PFSK-1 (cell line): Measurements from ENCODE around the gene DAG1.

ENCODE experiments used
- FOXP2 ChIP-seq: optimal IDR thresholded peaks from 2 replicates; pipeline ENCODE3; 2011; ENCODE audit warnings: borderline replicate concordance, control low read depth, inconsistent platforms; ENCODE audit not compliant: insufficient read depth; ENCODE audit errors: extremely low read length, extremely low read depth
- POLR2AphosphoS5 ChIP-seq: IDR thresholded peaks from 2 replicates; pipeline ENCODE4 v1.6.1; 2012; ENCODE audit warnings: low read depth, mild to moderate bottlenecking, control low read depth, low read length, moderate library complexity
- REST ChIP-seq, 2 experiments: IDR thresholded peaks; 2 replicates each; pipeline versions ENCODE4 v1.6.1 to v1.8.0; 2011 to 2012; ENCODE audit warnings: low read depth in 2 of 2, low read length in 2 of 2, control low read depth in 1 of 2, inconsistent platforms in 1 of 2, mild to moderate bottlenecking in 1 of 2, moderate library complexity in 1 of 2; ENCODE audit not compliant: insufficient read depth in 1 of 2
- SIN3A ChIP-seq: IDR thresholded peaks from 2 replicates; pipeline ENCODE4 v1.6.1; 2012; ENCODE audit warnings: mild to moderate bottlenecking, low read length, moderate library complexity, borderline replicate concordance; ENCODE audit not compliant: insufficient read depth
- TAF1 ChIP-seq: IDR thresholded peaks from 2 replicates; pipeline ENCODE4 v1.6.1; 2012; ENCODE audit warnings: low read length, control low read depth, borderline replicate concordance; ENCODE audit not compliant: insufficient read depth

The DAG1 gene

GRCh38 chr3:49466085-49466484, 4.0 kb upstream of the DAG1 start:
- TF ChIP-seq POLR2AphosphoS5 (no peak), TAF1 (no peak), REST (IDR thresholded peaks at IDR 0.05; ENCODE audit: insufficient read depth in 1 of 2, low read depth in 2 of 2, low read length in 2 of 2) (no peak), SIN3A (no peak), FOXP2 (no peak)

- TF ChIP-seq REST (IDR thresholded peaks at IDR 0.05; ENCODE audit: insufficient read depth in 1 of 2, low read depth in 2 of 2, low read length in 2 of 2) (no peak), SIN3A (no peak), POLR2AphosphoS5 (0 out of 2 replicates have a peak, but pooled peaks have one; percentile 45), FOXP2 (no peak), TAF1 (0 out of 2 replicates have a peak, but pooled peaks have one; percentile 49)
These were observed 781 bp upstream of the DAG1 start for GRCh38 chr3:49469037-49469935.

- TF ChIP-seq FOXP2, result no peak
- TF ChIP-seq SIN3A, result no peak
- TF ChIP-seq REST (IDR thresholded peaks at IDR 0.05; ENCODE audit: insufficient read depth in 1 of 2, low read depth in 2 of 2, low read length in 2 of 2), result no peak
- TF ChIP-seq TAF1, result no peak
- no peak for TF ChIP-seq POLR2AphosphoS5
These were observed 800 bp downstream of the DAG1 start for GRCh38 chr3:49470714-49471420.

- TF ChIP-seq REST (IDR thresholded peaks at IDR 0.05; ENCODE audit: insufficient read depth in 1 of 2, low read depth in 2 of 2, low read length in 2 of 2), result no peak
- TF ChIP-seq TAF1, result no peak
- TF ChIP-seq POLR2AphosphoS5, result no peak
- TF ChIP-seq FOXP2, result no peak
- TF ChIP-seq SIN3A, result no peak
These were observed 1.9 kb downstream of the DAG1 start for GRCh38 chr3:49471856-49472495.
